ENCODE measurements around the gene RBM18. TPM values are rescaled to one million over a fixed set of nuclear protein-coding genes. Genes with fewer than 3 reads are reported as not detected.
A peak's percentile ranks its signal among the peaks of the same experiment; 100 is the strongest.

Gene RBM18
- polyA plus RNA-seq, 1 donor, result 16.2 TPM

DNA sequence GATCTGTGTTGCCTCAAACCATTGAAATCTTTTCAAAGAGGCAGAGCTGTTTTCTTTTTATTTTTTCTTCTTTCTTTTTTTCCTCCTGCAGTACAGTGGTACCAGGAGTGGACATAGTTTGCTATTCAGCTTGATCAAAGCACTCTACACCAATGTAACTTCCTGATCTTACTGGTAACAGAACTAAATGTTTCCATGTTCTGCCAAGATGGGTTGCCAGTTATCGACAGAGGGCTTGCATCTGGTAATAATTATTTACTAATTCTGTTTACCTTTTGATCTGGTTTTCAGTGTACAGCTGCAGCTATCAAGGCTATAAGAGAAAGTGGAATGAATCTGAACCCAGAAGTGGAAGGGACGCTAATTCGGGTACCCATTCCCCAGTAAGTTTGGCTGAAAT, 26.8 kb upstream of the RBM18 start:
- Histone ChIP-seq H3K4me1 (ENCODE audit: control insufficient read depth, insufficient read depth, low read length) (no peaks in the 10 kb centered on the region), H3K27me3 (ENCODE audit: control insufficient read depth, insufficient read depth, low read length) (no peaks in the 10 kb centered on the region), H3K27ac (ENCODE audit: low read length) (no peak overlapping the region), H3K9me3 (ENCODE audit: control insufficient read depth, low read depth, low read length) (no peaks in the 10 kb centered on the region), H3K4me3 (ENCODE audit: low read length) (no peak overlapping the region), H3K36me3 (ENCODE audit: control insufficient read depth, insufficient read depth, low read length) (peaks cover 62% of the 10 kb centered on the region)
- WGBS (ENCODE audit: insufficient coverage, low lambda C conversion rate), result no CpG with 5 or more reads among the region's 3 CpGs
- DNase-seq, result no peak

- Histone ChIP-seq H3K4me3 (ENCODE audit: low read length) (no peak overlapping the region), H3K27me3 (ENCODE audit: control insufficient read depth, insufficient read depth, low read length) (no peaks in the 10 kb centered on the region), H3K36me3 (ENCODE audit: control insufficient read depth, insufficient read depth, low read length) (peaks cover 62% of the 10 kb centered on the region), H3K4me1 (ENCODE audit: control insufficient read depth, insufficient read depth, low read length) (no peaks in the 10 kb centered on the region), H3K27ac (ENCODE audit: low read length) (no peak overlapping the region), H3K9me3 (ENCODE audit: control insufficient read depth, low read depth, low read length) (no peaks in the 10 kb centered on the region)
- WGBS (ENCODE audit: insufficient coverage, low lambda C conversion rate), result no CpG with 5 or more reads among the region's 1 CpG
- DNase-seq, result no peak
Observed at GRCh38 chr9:122287214-122287720, 22.6 kb upstream of the RBM18 start.

DNA sequence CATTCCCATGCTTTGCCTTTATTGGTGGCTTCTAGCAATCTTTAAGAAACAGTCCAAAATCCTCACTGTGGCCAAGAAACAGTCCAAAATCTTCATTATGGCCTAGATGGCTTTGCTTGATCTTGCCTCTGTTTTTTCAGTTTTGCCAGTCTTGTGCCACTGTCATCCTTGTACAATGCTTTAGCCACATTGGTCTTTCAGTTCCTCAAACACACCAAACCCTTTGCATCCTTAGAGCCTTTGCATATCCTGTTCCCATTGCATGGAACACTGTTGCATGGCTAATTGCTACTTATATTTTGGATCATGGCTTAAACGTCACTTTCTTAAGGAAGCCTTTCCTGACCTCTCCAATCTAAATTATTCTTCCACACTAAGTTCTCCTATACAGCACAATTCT, 22.1 kb upstream of the RBM18 start:
- Histone ChIP-seq H3K9me3 (ENCODE audit: control insufficient read depth, low read depth, low read length) (no peaks in the 10 kb centered on the region), H3K27me3 (ENCODE audit: control insufficient read depth, insufficient read depth, low read length) (no peaks in the 10 kb centered on the region), H3K4me1 (ENCODE audit: control insufficient read depth, insufficient read depth, low read length) (no peaks in the 10 kb centered on the region), H3K4me3 (ENCODE audit: low read length) (no peak overlapping the region), H3K36me3 (ENCODE audit: control insufficient read depth, insufficient read depth, low read length) (peaks cover 57% of the 10 kb centered on the region), H3K27ac (ENCODE audit: low read length) (no peak overlapping the region)
- no peak for DNase-seq
- 80% methylated on average over 1 of the region's 1 CpG for WGBS (ENCODE audit: insufficient coverage, low lambda C conversion rate)

GRCh38 chr9:122281368-122281767, 16.7 kb upstream of the RBM18 start:
- H3K4me3 ChIP-seq (ENCODE audit: low read length), result no peak overlapping the region
- no peak overlapping the region for H3K27ac ChIP-seq (ENCODE audit: low read length)
- no peaks in the 10 kb centered on the region for H3K4me1 ChIP-seq (ENCODE audit: control insufficient read depth, insufficient read depth, low read length)
- WGBS (ENCODE audit: insufficient coverage, low lambda C conversion rate), result 86% methylated on average over 1 of the region's 5 CpGs
- no peak for DNase-seq
- H3K36me3 ChIP-seq (ENCODE audit: control insufficient read depth, insufficient read depth, low read length), result peaks cover 33% of the 10 kb centered on the region
- no peaks in the 10 kb centered on the region for H3K27me3 ChIP-seq (ENCODE audit: control insufficient read depth, insufficient read depth, low read length)
- H3K9me3 ChIP-seq (ENCODE audit: control insufficient read depth, low read depth, low read length), result peaks cover 7% of the 10 kb centered on the region

DNA sequence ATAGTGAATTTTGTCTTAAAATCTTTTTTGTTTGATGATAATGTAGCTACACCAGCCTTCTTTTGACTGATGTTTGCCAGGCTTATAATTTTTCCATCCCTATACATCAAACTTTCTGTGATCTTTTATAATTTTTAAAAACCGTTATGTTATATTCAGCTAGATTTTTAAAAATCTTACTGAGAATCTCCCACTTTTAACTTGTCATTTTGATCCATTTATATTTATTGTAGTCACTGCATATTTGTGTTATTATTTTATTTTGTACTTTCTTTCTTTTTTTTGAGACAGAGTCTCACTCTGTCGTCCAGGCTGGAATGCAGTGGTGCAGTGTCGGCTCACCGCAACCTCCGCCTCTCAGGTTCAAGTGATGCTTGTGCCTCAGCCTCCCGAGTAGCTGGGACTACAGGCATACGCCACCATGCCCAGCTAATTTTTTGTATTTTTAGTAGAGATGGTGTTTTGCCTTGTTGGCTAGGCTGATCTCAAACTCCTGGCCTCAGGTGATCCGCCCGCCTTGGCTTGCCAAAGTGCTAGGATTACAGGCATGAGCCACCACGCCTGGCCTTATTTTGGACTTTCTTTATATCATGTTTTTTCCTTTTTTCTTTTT, 12.8 kb upstream of the RBM18 start:
- Histone ChIP-seq H3K27ac (ENCODE audit: low read length) (no peak overlapping the region), H3K9me3 (ENCODE audit: control insufficient read depth, low read depth, low read length) (peaks cover 7% of the 10 kb centered on the region), H3K4me3 (ENCODE audit: low read length) (no peak overlapping the region), H3K27me3 (ENCODE audit: control insufficient read depth, insufficient read depth, low read length) (no peaks in the 10 kb centered on the region), H3K36me3 (ENCODE audit: control insufficient read depth, insufficient read depth, low read length) (peaks cover 23% of the 10 kb centered on the region), H3K4me1 (ENCODE audit: control insufficient read depth, insufficient read depth, low read length) (no peaks in the 10 kb centered on the region)
- WGBS (ENCODE audit: insufficient coverage, low lambda C conversion rate), result 93% methylated on average over 3 of the region's 10 CpGs
- DNase-seq, result no peak

- no peak for DNase-seq
- no CpG with 5 or more reads among the region's 7 CpGs for WGBS (ENCODE audit: insufficient coverage, low lambda C conversion rate)
- no peaks in the 10 kb centered on the region for H3K27me3 ChIP-seq (ENCODE audit: control insufficient read depth, insufficient read depth, low read length)
- H3K27ac ChIP-seq (ENCODE audit: low read length), result no peak overlapping the region
- H3K4me1 ChIP-seq (ENCODE audit: control insufficient read depth, insufficient read depth, low read length), result no peaks in the 10 kb centered on the region
- peaks cover 7% of the 10 kb centered on the region for H3K9me3 ChIP-seq (ENCODE audit: control insufficient read depth, low read depth, low read length)
- no peak overlapping the region for H3K4me3 ChIP-seq (ENCODE audit: low read length)
- H3K36me3 ChIP-seq (ENCODE audit: control insufficient read depth, insufficient read depth, low read length), result peaks cover 29% of the 10 kb centered on the region
Observed at GRCh38 chr9:122276096-122276495, 11.5 kb upstream of the RBM18 start.

DNA sequence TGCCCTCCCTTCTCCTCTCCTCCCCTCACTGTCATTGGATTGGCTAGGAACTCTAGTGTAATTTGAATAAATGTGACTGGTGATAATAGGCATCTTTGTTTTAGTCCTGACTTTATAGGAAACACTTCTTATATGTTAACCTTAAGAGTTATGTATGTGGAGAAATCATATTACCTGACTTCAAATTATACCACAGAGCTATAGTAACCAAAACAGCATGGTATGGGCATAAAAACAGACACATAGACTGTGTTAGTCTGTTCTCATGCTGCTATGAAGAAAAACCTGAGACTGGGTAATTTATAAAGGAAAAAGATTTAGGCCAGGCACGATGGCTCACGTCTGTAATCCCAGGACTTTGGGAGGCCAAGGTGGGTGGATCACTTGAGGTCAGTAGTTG, 9.4 kb upstream of the RBM18 start:
- Histone ChIP-seq H3K27me3 (ENCODE audit: control insufficient read depth, insufficient read depth, low read length) (no peaks in the 10 kb centered on the region), H3K4me1 (ENCODE audit: control insufficient read depth, insufficient read depth, low read length) (no peaks in the 10 kb centered on the region), H3K36me3 (ENCODE audit: control insufficient read depth, insufficient read depth, low read length) (peaks cover 27% of the 10 kb centered on the region), H3K27ac (ENCODE audit: low read length) (no peak overlapping the region), H3K4me3 (ENCODE audit: low read length) (no peak overlapping the region), H3K9me3 (ENCODE audit: control insufficient read depth, low read depth, low read length) (peaks cover 7% of the 10 kb centered on the region)
- no peak for DNase-seq
- WGBS (ENCODE audit: insufficient coverage, low lambda C conversion rate), result 100% methylated on average over 2 of the region's 2 CpGs

DNA sequence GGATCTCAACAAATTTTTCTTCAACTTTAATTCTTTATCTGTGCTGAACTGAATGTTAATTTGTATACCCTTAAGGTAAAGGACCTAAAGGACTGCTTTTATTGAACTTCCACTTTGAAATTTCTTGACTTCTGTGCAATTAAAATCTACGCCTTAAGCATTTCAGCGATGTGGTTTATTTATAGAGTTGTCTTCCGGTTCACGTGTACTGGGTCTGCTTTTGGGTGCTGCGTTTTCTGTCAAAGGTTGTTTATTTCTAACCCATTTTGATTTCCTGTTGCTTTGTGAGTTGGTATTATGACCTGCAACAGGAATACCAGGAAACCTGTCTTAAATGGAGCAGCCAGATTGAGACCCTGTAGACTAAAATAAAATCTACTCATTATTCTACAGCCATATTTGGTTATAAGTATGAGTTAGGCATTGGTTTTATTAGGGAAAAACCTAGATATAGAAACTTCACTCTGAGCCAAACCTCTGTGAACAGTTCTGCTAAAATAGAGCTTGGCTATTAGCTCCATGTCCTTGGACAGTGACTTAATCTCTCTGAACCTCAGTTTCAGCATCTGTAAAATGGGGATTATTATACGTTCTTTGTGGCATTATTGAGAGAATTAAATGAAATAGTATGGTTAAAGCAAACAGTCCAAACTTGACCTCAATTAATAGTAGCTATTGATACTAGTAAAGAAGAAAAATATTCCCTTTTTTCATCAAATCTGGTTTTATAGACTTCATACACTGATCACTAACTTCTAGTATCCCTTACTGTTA, 3.6 kb upstream of the RBM18 start:
- 90% methylated on average over 2 of the region's 6 CpGs for WGBS (ENCODE audit: insufficient coverage, low lambda C conversion rate)
- H3K4me1 ChIP-seq (ENCODE audit: control insufficient read depth, insufficient read depth, low read length), result peaks cover 6% of the 10 kb centered on the region
- H3K27me3 ChIP-seq (ENCODE audit: control insufficient read depth, insufficient read depth, low read length), result no peaks in the 10 kb centered on the region
- DNase-seq, result no peak
- H3K36me3 ChIP-seq (ENCODE audit: control insufficient read depth, insufficient read depth, low read length), result peaks cover 18% of the 10 kb centered on the region
- no peaks in the 10 kb centered on the region for H3K9me3 ChIP-seq (ENCODE audit: control insufficient read depth, low read depth, low read length)
- no peak overlapping the region for H3K27ac ChIP-seq (ENCODE audit: low read length)
- H3K4me3 ChIP-seq (ENCODE audit: low read length), result no peak overlapping the region

DNA sequence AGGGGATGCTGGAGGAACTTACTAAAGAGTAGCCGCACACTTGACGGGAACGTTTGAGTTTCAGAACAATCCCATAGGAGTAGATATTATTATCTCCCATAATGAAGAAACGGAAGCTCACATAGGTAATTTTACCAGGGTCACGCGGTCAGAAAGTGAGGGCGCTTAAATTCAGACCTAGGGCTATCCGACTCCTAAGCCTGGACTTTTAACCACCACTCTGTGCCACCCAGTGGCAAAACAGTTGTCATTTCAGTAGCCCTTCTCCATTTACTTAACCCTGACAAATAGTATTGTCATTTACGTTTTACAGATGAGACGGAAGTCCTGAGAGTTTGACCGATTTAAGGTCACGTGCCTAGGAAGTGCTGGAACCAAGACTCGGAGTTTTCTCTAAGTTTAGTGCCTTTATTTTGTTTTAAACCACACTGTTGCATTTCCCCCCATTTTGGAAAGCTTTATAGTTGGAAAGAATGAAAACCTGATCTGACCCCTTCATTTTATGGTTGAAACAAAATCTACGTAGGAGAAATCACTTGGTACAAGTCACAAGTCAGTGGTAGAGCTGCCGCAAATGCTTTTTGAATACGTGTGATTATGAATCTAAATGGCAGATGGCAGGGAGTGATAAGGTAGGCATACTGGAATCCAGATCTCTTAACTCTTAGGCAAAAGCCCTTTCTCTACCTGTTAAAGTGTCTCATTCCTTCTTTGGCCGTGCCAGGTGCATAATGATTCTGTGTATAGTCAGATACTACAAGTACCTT, 692 bp upstream of the RBM18 start:
- H3K9me3 ChIP-seq (ENCODE audit: control insufficient read depth, low read depth, low read length), result no peaks in the 10 kb centered on the region
- peaks cover 17% of the 10 kb centered on the region for H3K4me1 ChIP-seq (ENCODE audit: control insufficient read depth, insufficient read depth, low read length)
- no peaks in the 10 kb centered on the region for H3K27me3 ChIP-seq (ENCODE audit: control insufficient read depth, insufficient read depth, low read length)
- 0% methylated on average over 5 of the region's 17 CpGs for WGBS (ENCODE audit: insufficient coverage, low lambda C conversion rate)
- peak overlapping the region; percentile 79 for H3K4me3 ChIP-seq (ENCODE audit: low read length)
- peaks cover 10% of the 10 kb centered on the region for H3K36me3 ChIP-seq (ENCODE audit: control insufficient read depth, insufficient read depth, low read length)
- DNase-seq, result peak; percentile 17 to 66
- H3K27ac ChIP-seq (ENCODE audit: low read length), result peak overlapping the region; percentile 88

GRCh38 chr9:122263699-122264349, 816 bp downstream of the RBM18 start:
- 36% methylated on average over 4 of the region's 13 CpGs for WGBS (ENCODE audit: insufficient coverage, low lambda C conversion rate)
- peaks cover 17% of the 10 kb centered on the region for H3K4me1 ChIP-seq (ENCODE audit: control insufficient read depth, insufficient read depth, low read length)
- no peak for DNase-seq

More at GRCh38 chr9:122263699-122264349, 816 bp downstream of the RBM18 start:
- Histone ChIP-seq H3K9me3 (ENCODE audit: control insufficient read depth, low read depth, low read length) (no peaks in the 10 kb centered on the region), H3K36me3 (ENCODE audit: control insufficient read depth, insufficient read depth, low read length) (peaks cover 24% of the 10 kb centered on the region), H3K4me3 (ENCODE audit: low read length) (peak overlapping the region; percentile 79), H3K27me3 (ENCODE audit: control insufficient read depth, insufficient read depth, low read length) (no peaks in the 10 kb centered on the region), H3K27ac (ENCODE audit: low read length) (peak overlapping the region; percentile 88)
